IMR-90 (cell line): Measurements from ENCODE around the gene MKS1. TPM values are rescaled to one million over a fixed set of nuclear protein-coding genes. Genes with fewer than 3 reads are reported as not detected.

Experiments
- ATAC-seq: fragments of 200-7000 bp; cut with Tn5 transposase; 2 replicates; pipeline ENCODE4 v1.9.1; 2020; ENCODE audit warnings: low read depth, mild to moderate bottlenecking, moderate library complexity
- BruUV-seq: library from RNA; stranded (reverse); fragments of 400-500 nt; replicated peaks from 2 replicates; lab custom pipeline; 2021; lab: Mats Ljungman, UMichigan
- CTCF ChIA-PET: fragments of 300-600 bp; formaldehyde crosslinking; extraction: SDS; loops from one replicate; lab custom pipeline; 2021; ENCODE audit warnings: antibody characterized with exemption; lab: Yijun Ruan, JAX
- POLR2A ChIA-PET: fragments of 300-600 bp; sonication (Branson Sonifier 250); formaldehyde crosslinking; loops from one replicate; lab custom pipeline; 2022; ENCODE audit warnings: antibody characterized with exemption; ENCODE audit not compliant: unreplicated experiment; lab: Charles Lee
- DNase-seq: peaks from one replicate; pipeline ENCODE4 v3.0.0; 2013
- H2AFZ ChIP-seq: replicated peaks from 2 replicates; pipeline ENCODE3; 2013; ENCODE audit warnings: low read length, mild to moderate bottlenecking; ENCODE audit not compliant: poor library complexity
- H2AK5ac ChIP-seq: 2 replicates; pipeline ENCODE4 v1.6.1; 2013; ENCODE audit warnings: low read depth, low read length, inconsistent platforms
- H2AK9ac ChIP-seq: replicated peaks from 2 replicates; pipeline ENCODE3; 2013; ENCODE audit warnings: mild to moderate bottlenecking, low read depth, low read length, moderate library complexity; ENCODE audit not compliant: poor library complexity
- H2BK120ac ChIP-seq: 2 replicates; pipeline ENCODE4 v1.6.1; 2013; ENCODE audit warnings: low read depth, low read length, inconsistent platforms
- H2BK15ac ChIP-seq: 3 replicates; pipeline ENCODE4 v1.6.1; 2013; ENCODE audit warnings: low read depth, low read length, inconsistent platforms
- H2BK20ac ChIP-seq: 2 replicates; pipeline ENCODE4 v1.6.1; 2013; ENCODE audit warnings: low read depth, mild to moderate bottlenecking, inconsistent platforms, low read length, moderate library complexity
- H2BK5ac ChIP-seq: 2 replicates; pipeline ENCODE4 v1.6.1; 2013; ENCODE audit warnings: mild to moderate bottlenecking, low read depth, low read length, inconsistent platforms; ENCODE audit not compliant: poor library complexity, severe bottlenecking
- H3K14ac ChIP-seq: replicated peaks from 2 replicates; pipeline ENCODE4 v1.6.1; 2013; ENCODE audit warnings: low read depth, low read length, inconsistent platforms
- H3K18ac ChIP-seq: 2 replicates; pipeline ENCODE4 v1.6.1; 2013; ENCODE audit warnings: low read depth, low read length, control low read depth
- H3K23ac ChIP-seq: 2 replicates; pipeline ENCODE4 v1.6.1; 2013; ENCODE audit warnings: low read depth, low read length, inconsistent platforms
- H3K27ac ChIP-seq: 2 replicates; pipeline ENCODE4 v1.5.1; 2013; ENCODE audit warnings: mild to moderate bottlenecking, control low read depth, low read length; ENCODE audit not compliant: insufficient read depth
- H3K27me3 ChIP-seq: 2 replicates; pipeline ENCODE4 v1.6.1; 2013; ENCODE audit warnings: low read length; ENCODE audit not compliant: control insufficient read depth, insufficient read depth
- H3K36me3 ChIP-seq: 2 replicates; pipeline ENCODE4 v1.6.1; 2013; ENCODE audit warnings: low read length, mixed read lengths; ENCODE audit not compliant: control insufficient read depth, insufficient read depth
- H3K4ac ChIP-seq: 2 replicates; pipeline ENCODE4 v1.6.1; 2013; ENCODE audit warnings: low read depth, low read length, inconsistent platforms
- H3K4me1 ChIP-seq: 2 replicates; pipeline ENCODE4 v1.6.1; 2013; ENCODE audit warnings: low read length, mixed read lengths; ENCODE audit not compliant: control insufficient read depth, insufficient read depth
- H3K4me2 ChIP-seq: 2 replicates; pipeline ENCODE4 v1.6.1; 2013; ENCODE audit warnings: low read depth, mild to moderate bottlenecking, control low read depth, low read length, moderate library complexity
- H3K4me3 ChIP-seq: 2 replicates; pipeline ENCODE4 v1.5.1; 2013; ENCODE audit warnings: low read depth, mild to moderate bottlenecking, control low read depth, low read length, moderate library complexity; ENCODE audit not compliant: insufficient read depth
- H3K56ac ChIP-seq: 2 replicates; pipeline ENCODE4 v1.6.1; 2013; ENCODE audit warnings: low read length, inconsistent platforms; ENCODE audit not compliant: insufficient read depth; ENCODE audit errors: extremely low read depth
- H3K79me1 ChIP-seq, 2 experiments: 2 replicates each; pipeline ENCODE4 v1.6.1; 2013; ENCODE audit warnings: low read length in 2 of 2, inconsistent platforms in 1 of 2, low read depth in 1 of 2
- H3K9ac ChIP-seq: 2 replicates; pipeline ENCODE4 v1.6.1; 2013; ENCODE audit warnings: low read depth, low read length, control low read depth
- H3K9me1 ChIP-seq: 2 replicates; pipeline ENCODE4 v1.6.1; 2013; ENCODE audit warnings: low read length, inconsistent platforms; ENCODE audit not compliant: insufficient read depth
- H3K9me3 ChIP-seq: 2 replicates; pipeline ENCODE4 v1.6.1; 2013; ENCODE audit warnings: low read length; ENCODE audit not compliant: control insufficient read depth, insufficient read depth
- H4K20me1 ChIP-seq: 2 replicates; pipeline ENCODE4 v1.6.1; 2013; ENCODE audit warnings: low read length, inconsistent platforms; ENCODE audit not compliant: insufficient read depth
- H4K5ac ChIP-seq: 2 replicates; pipeline ENCODE4 v1.6.1; 2013; ENCODE audit warnings: mild to moderate bottlenecking, low read depth, low read length, control low read depth
- H4K8ac ChIP-seq, 2 experiments: 2 replicates each; pipeline ENCODE4 v1.6.1; 2013; ENCODE audit warnings: low read depth in 2 of 2, low read length in 2 of 2, control low read depth in 1 of 2, inconsistent platforms in 1 of 2
- H4K91ac ChIP-seq: 2 replicates; pipeline ENCODE4 v1.6.1; 2013; ENCODE audit warnings: low read depth, low read length, inconsistent platforms; ENCODE audit not compliant: insufficient read depth
- BHLHE40 ChIP-seq: fragments of 150-350 bp; IDR thresholded peaks from 2 replicates; pipeline ENCODE4 v1.6.1; 2016; ENCODE audit warnings: mild to moderate bottlenecking, low read depth, low read length
- CEBPB ChIP-seq: IDR thresholded peaks from 2 replicates; pipeline ENCODE4 v1.6.1; 2012; ENCODE audit warnings: low read depth, low read length, improper control_type of control experiment
- CHD1 ChIP-seq: IDR thresholded peaks from 2 replicates; pipeline ENCODE4 v1.6.1; 2012; ENCODE audit warnings: low read depth, low read length, improper control_type of control experiment
- ELK1 ChIP-seq: fragments of 150-350 bp; IDR thresholded peaks from 2 replicates; pipeline ENCODE4 v1.6.1; 2016; ENCODE audit warnings: low read depth, mild to moderate bottlenecking, low read length, moderate library complexity, borderline replicate concordance
- FOS ChIP-seq: fragments of 150-350 bp; IDR thresholded peaks from 2 replicates; pipeline ENCODE4 v1.6.1; 2016; ENCODE audit warnings: low read depth, low read length
- MAFK ChIP-seq: IDR thresholded peaks from 2 replicates; pipeline ENCODE4 v1.6.1; 2012; ENCODE audit warnings: low read depth, low read length, improper control_type of control experiment
- MAZ ChIP-seq: IDR thresholded peaks from 2 replicates; pipeline ENCODE4 v1.6.1; 2012; ENCODE audit warnings: low read depth, mild to moderate bottlenecking, low read length, improper control_type of control experiment, moderate library complexity, borderline replicate concordance
- MXI1 ChIP-seq: IDR thresholded peaks from 2 replicates; pipeline ENCODE4 v1.6.1; 2012; ENCODE audit warnings: low read depth, mild to moderate bottlenecking, low read length, moderate library complexity, borderline replicate concordance
- NFE2L2 ChIP-seq: fragments of 150-350 bp; IDR thresholded peaks from 2 replicates; pipeline ENCODE4 v1.6.1; 2016; ENCODE audit warnings: low read depth, mild to moderate bottlenecking, low read length
- POLR2A ChIP-seq: IDR thresholded peaks from 2 replicates; pipeline ENCODE4 v1.6.1; 2012; ENCODE audit warnings: mild to moderate bottlenecking, low read depth, low read length
- RAD21 ChIP-seq: IDR thresholded peaks from 2 replicates; pipeline ENCODE4 v1.6.1; 2012; ENCODE audit warnings: low read length, improper control_type of control experiment
- RCOR1 ChIP-seq: IDR thresholded peaks from 2 replicates; pipeline ENCODE4 v1.6.1; 2012; ENCODE audit warnings: mild to moderate bottlenecking, low read length, improper control_type of control experiment; ENCODE audit not compliant: insufficient replicate concordance
- RFX5 ChIP-seq: IDR thresholded peaks from 2 replicates; pipeline ENCODE4 v1.8.0; 2012; ENCODE audit warnings: low read depth, mild to moderate bottlenecking, low read length, moderate library complexity
- SMC3 ChIP-seq: fragments of 150-350 bp; IDR thresholded peaks from 2 replicates; pipeline ENCODE4 v1.6.1; 2016; ENCODE audit warnings: low read depth, mild to moderate bottlenecking, antibody characterized with exemption, low read length, moderate library complexity
- USF2 ChIP-seq: fragments of 150-350 bp; IDR thresholded peaks from 2 replicates; pipeline ENCODE4 v1.6.1; 2017; ENCODE audit warnings: mild to moderate bottlenecking, antibody characterized with exemption, low read length, low read depth
- WGBS, 2 experiments: methylation state at CpG; one replicate each; pipeline versions ENCODE4 v1.1.5 to v1.1.7; 2013; ENCODE audit warnings: missing lambda C conversion rate in 2 of 2; ENCODE audit not compliant: insufficient read length in 1 of 2; ENCODE audit errors: extremely low coverage in 2 of 2; 5-methylcytosine and 5-hydroxymethylcytosine counted together
- dilution Hi-C: fragments of 300-500 bp; cut with HindIII; formaldehyde crosslinking; loops from one replicate; pipeline ENCODE4 v1.14.3; 2018; ENCODE audit warnings: low sequenced_read_pairs; ENCODE audit not compliant: unreplicated experiment
- in situ Hi-C: fragments of 300-500 bp; cut with MboI; formaldehyde crosslinking; loops from 3 replicates; pipeline ENCODE4 v1.14.3; 2019; ENCODE audit warnings: low sequenced_read_pairs, inconsistent platforms, mixed read lengths
- intact Hi-C: fragments of 100-400 bp; cut with micrococcal nuclease; formaldehyde crosslinking; loops from 2 replicates; pipeline ENCODE4 v1.10.0; 2022
- polyA plus RNA-seq, 3 experiments: library from polyadenylated mRNA; depleted of rRNA; stranded (reverse); fragments of >200 nt; gene quantifications; 2 replicates each; pipeline ENCODE4 v1.2.3, GENCODE V29; 2012; ENCODE audit warnings: low replicate concordance in 1 of 3
- total RNA-seq: library from RNA; depleted of rRNA; stranded (reverse); fragments of >200 nt; gene quantifications from 2 replicates; pipeline ENCODE4 v1.2.3, GENCODE V29; 2012
- TF ChIP-seq, protein P1 (sequence below): conservative IDR thresholded peaks from 2 replicates; pipeline ENCODE4 v1.5.1; 2012; ENCODE audit warnings: mild to moderate bottlenecking, low read depth, low read length, improper control_type of control experiment

MKS1 gene
- total and polyA plus RNA-seq, 2 of the 4 experiments (the other 2 are of a cell fraction): 11.5 to 13.2 TPM

DNA sequence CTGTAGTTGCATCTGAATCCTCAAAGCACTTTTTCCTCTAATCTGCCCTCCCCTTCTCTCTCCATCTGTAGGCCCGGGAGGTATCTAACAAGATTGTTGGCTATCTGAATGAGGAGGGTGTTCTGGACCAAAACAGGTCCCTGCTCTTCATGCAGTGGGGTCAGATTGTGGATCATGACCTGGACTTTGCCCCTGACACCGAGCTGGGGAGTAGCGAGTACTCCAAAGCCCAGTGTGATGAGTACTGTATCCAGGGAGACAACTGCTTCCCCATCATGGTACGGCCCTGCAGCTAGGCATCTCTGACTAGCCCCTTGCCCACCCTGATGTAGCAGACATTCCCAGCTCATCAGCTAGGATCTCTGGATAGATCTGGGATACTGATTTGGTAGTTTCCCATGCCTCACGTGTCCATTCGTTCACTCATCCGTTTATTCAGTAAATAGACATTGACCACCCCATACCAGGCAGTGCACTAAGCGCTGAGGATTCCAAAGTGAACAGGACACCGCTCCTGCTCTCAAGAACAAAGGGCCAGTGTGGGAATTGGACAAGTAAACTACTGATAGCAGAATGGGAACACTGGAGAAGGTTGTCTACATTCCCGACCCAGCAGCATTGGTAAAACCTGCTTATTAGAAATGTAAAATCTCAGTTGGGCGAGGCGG, 31.4 kb upstream of the MKS1 start:
- Histone ChIP-seq H3K4me2 (no peak overlapping the region), H3K4me1 (no peaks in the 10 kb centered on the region), H3K18ac (no peak overlapping the region), H3K4me3 (no peak overlapping the region), H2BK20ac (no peak overlapping the region), H3K27me3 (peaks cover 53% of the 10 kb centered on the region), H3K9me1 (no peaks in the 10 kb centered on the region), H4K5ac (no peak overlapping the region), H3K23ac (no peak overlapping the region), H3K56ac (no peak overlapping the region), H3K79me1 (no peaks in the 10 kb centered on the region), H2BK120ac (no peak overlapping the region), H3K9me3 (no peaks in the 10 kb centered on the region), H3K36me3 (no peaks in the 10 kb centered on the region), H4K8ac (no peak overlapping the region), H2AK5ac (no peak overlapping the region), H3K27ac (no peak overlapping the region), H3K14ac (no peak overlapping the region), H4K91ac (no peak overlapping the region), H4K20me1 (no peaks in the 10 kb centered on the region), H2BK15ac (no peak overlapping the region), H2AK9ac (peak overlapping the region; percentile 31), H2BK5ac (no peak overlapping the region), H2AFZ (no peak overlapping the region), H3K9ac (no peak overlapping the region), H3K4ac (no peak overlapping the region)
- dilution Hi-C loops (no loop called here), intact Hi-C loops (no loop called here), in situ Hi-C loops (no loop called here)
- CTCF ChIA-PET: interaction anchor here (0.5 to 1.8 kb wide), 10 partner anchors 8 to 167 kb away, joined by 3 to 6 read pairs (median 3); partner anchors contain the start of genes LPO and RNF43
- no TSS peak for BruUV-seq
- no peak for TF ChIP-seq MAZ
- TF ChIP-seq MAFK: no peak
- no peak for TF ChIP-seq BHLHE40
- no peak for TF ChIP-seq RCOR1
- TF ChIP-seq CHD1: no peak
- no peak for TF ChIP-seq ELK1
- TF ChIP-seq, protein P1, sequence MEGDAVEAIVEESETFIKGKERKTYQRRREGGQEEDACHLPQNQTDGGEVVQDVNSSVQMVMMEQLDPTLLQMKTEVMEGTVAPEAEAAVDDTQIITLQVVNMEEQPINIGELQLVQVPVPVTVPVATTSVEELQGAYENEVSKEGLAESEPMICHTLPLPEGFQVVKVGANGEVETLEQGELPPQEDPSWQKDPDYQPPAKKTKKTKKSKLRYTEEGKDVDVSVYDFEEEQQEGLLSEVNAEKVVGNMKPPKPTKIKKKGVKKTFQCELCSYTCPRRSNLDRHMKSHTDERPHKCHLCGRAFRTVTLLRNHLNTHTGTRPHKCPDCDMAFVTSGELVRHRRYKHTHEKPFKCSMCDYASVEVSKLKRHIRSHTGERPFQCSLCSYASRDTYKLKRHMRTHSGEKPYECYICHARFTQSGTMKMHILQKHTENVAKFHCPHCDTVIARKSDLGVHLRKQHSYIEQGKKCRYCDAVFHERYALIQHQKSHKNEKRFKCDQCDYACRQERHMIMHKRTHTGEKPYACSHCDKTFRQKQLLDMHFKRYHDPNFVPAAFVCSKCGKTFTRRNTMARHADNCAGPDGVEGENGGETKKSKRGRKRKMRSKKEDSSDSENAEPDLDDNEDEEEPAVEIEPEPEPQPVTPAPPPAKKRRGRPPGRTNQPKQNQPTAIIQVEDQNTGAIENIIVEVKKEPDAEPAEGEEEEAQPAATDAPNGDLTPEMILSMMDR: no peak
- TF ChIP-seq POLR2A: no peak
- TF ChIP-seq RFX5: no peak
- no peak for TF ChIP-seq CEBPB
- TF ChIP-seq RAD21: no peak
- TF ChIP-seq SMC3: no peak
- no peak for TF ChIP-seq FOS
- no peak for TF ChIP-seq NFE2L2
- TF ChIP-seq MXI1: no peak
- TF ChIP-seq USF2: no peak
- WGBS, 2 experiments: no CpG with 5 or more reads among the region's 12 CpGs
- POLR2A ChIA-PET: no interaction called here
- ATAC-seq: no peak
- DNase-seq: no peak
